Measurements from ENCODE around the gene NUDT6. TPM values are rescaled to one million over a fixed set of nuclear protein-coding genes. Genes with fewer than 3 reads are reported as not detected.

The NUDT6 gene
- total RNA-seq, 4 donors from 2014 or later: 3.2 to 12.2 (median 7.2) TPM

- no peak for TF ChIP-seq POLR2A (IDR thresholded peaks at IDR 0.05)
- TF ChIP-seq, protein P1, sequence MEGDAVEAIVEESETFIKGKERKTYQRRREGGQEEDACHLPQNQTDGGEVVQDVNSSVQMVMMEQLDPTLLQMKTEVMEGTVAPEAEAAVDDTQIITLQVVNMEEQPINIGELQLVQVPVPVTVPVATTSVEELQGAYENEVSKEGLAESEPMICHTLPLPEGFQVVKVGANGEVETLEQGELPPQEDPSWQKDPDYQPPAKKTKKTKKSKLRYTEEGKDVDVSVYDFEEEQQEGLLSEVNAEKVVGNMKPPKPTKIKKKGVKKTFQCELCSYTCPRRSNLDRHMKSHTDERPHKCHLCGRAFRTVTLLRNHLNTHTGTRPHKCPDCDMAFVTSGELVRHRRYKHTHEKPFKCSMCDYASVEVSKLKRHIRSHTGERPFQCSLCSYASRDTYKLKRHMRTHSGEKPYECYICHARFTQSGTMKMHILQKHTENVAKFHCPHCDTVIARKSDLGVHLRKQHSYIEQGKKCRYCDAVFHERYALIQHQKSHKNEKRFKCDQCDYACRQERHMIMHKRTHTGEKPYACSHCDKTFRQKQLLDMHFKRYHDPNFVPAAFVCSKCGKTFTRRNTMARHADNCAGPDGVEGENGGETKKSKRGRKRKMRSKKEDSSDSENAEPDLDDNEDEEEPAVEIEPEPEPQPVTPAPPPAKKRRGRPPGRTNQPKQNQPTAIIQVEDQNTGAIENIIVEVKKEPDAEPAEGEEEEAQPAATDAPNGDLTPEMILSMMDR (IDR thresholded peaks at IDR 0.05): no peak
- WGBS, 2 donors: 89 to 95% methylated on average over 1 of the region's 1 CpG
- no peak overlapping the region for H3K4me3 ChIP-seq (ENCODE audit: low read depth, poor library complexity, severe bottlenecking)
- DNase-seq (ENCODE audit: low spot score in 2 of 2): no peak
- intact Hi-C loops (cut with DNase I; ENCODE audit: low total_unique reads): no loop called here
Observed at GRCh38 chr4:122911588-122911987, 10.8 kb downstream of the NUDT6 start.

- intact Hi-C loops (cut with DNase I; ENCODE audit: low total_unique reads): no loop called here
- TF ChIP-seq, protein P1 (IDR thresholded peaks at IDR 0.05): no peak
- no peak for TF ChIP-seq POLR2A (IDR thresholded peaks at IDR 0.05)
- DNase-seq (ENCODE audit: low spot score in 2 of 2): no peak
- 67 to 70% methylated on average over 2 of the region's 2 CpGs for WGBS, 2 donors
- no peak overlapping the region for H3K4me3 ChIP-seq (ENCODE audit: low read depth, poor library complexity, severe bottlenecking)
Observed at GRCh38 chr4:122909683-122910082, 12.7 kb downstream of the NUDT6 start.

- intact Hi-C loops (cut with DNase I; ENCODE audit: low total_unique reads): no loop called here
- no peak overlapping the region for H3K4me3 ChIP-seq (ENCODE audit: low read depth, poor library complexity, severe bottlenecking)
- no peak for DNase-seq (ENCODE audit: low spot score in 2 of 2)
- 89 to 100% methylated on average over 1 of the region's 1 CpG for WGBS, 2 donors
- TF ChIP-seq, protein P1 (IDR thresholded peaks at IDR 0.05): no peak
- TF ChIP-seq POLR2A (IDR thresholded peaks at IDR 0.05): no peak
Observed at GRCh38 chr4:122908223-122908622, 14.2 kb downstream of the NUDT6 start.

- no peak overlapping the region for H3K4me3 ChIP-seq (ENCODE audit: low read depth, poor library complexity, severe bottlenecking)
- TF ChIP-seq POLR2A (IDR thresholded peaks at IDR 0.05): no peak
- TF ChIP-seq, protein P1 (IDR thresholded peaks at IDR 0.05): no peak
- DNase-seq (ENCODE audit: low spot score in 2 of 2): no peak
- 93 to 98% methylated on average over 7 of the region's 7 CpGs for WGBS, 2 donors
- intact Hi-C loops (cut with DNase I; ENCODE audit: low total_unique reads): no loop called here
Observed at GRCh38 chr4:122906859-122907305, 15.5 kb downstream of the NUDT6 start.

DNA sequence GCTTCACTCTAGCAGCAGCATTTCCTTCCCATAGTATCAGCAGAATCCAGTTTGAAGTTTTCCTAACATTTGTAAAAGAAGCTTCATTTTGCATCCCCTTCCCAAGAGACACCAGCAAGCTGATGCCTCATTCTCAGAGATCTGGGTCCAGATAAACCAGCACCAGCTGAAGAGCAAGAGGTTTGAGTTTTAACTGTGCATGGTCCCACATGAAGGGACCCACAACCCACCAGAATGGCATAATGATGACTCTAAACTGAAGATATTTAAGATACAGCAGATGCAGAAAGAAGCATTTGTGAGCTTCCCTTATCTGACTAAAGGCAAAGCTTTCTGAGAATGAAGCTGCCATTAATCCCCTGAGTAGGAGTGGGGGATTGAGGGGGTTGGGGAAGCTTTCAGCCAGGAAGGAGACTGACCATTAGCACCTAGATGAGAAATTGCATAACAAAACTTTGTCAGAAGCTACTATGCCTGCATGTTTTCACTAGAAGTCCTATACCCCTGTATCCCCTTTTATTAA is 18.6 kb downstream of the NUDT6 start:
- intact Hi-C loops (cut with DNase I; ENCODE audit: low total_unique reads): no loop called here
- H3K4me3 ChIP-seq (ENCODE audit: low read depth, poor library complexity, severe bottlenecking): no peak overlapping the region
- TF ChIP-seq, protein P1 (IDR thresholded peaks at IDR 0.05): no peak
- TF ChIP-seq POLR2A (IDR thresholded peaks at IDR 0.05): no peak
- no peak for DNase-seq (ENCODE audit: low spot score in 2 of 2)

Measured in lower leg skin (tissue), 4 donors.